GM18951 (cell line): ENCODE measurements around the gene PRKAA2.

Experiments
- POLR2A ChIP-seq: IDR thresholded peaks from 4 replicates; pipeline ENCODE4 v1.6.1; 2011; ENCODE audit warnings: mild to moderate bottlenecking; ENCODE audit not compliant: insufficient read length, insufficient read depth; ENCODE audit errors: extremely low read depth
- in situ Hi-C: fragments of 300-500 bp; cut with MboI; formaldehyde crosslinking; loops from one replicate; pipeline ENCODE4 v1.12.0; 2022; ENCODE audit warnings: low sequenced_read_pairs, mixed read lengths, inconsistent platforms; ENCODE audit not compliant: unreplicated experiment

Gene PRKAA2

DNA sequence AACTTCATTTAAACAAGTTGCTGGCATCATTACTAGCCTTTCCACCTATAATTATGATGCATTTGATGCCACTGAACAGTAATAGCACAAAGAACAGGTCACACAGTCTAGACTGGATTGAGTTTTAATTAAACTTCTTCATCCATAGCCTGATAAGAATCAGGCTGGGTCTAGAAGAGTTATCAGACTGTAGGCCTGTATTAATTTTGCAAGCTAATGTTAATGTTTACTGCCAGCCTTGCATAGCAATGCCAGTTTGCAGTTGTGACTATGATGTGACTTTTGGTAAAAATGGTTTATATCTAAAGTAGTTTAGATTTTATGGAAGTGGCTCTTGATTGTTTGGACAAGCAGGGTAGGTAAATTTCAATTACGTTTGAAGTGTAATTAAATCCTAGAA, 68.0 kb downstream of the PRKAA2 start:
- no peak for TF ChIP-seq POLR2A

DNA sequence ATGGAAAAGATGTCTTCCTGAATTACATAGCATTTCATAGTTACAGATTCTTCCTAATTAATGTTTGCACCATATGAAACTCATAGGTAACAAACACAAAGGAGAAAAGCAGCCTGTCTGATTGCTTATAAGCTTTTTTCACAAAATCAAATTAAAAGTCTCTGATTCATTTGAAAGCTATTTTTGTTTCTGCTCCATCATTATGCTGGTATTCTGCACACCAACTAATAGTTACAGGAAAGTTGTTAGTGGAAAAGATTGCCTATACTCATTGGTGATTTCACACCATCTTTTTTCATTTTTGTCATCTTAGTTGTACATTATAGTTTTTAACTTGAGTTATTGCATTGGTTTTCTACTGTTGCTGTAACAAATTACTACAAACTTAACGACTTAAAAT, 70.0 kb downstream of the PRKAA2 start:
- in situ Hi-C loops = loop anchor here (25.0 kb wide), 1 partner anchor 1428 kb away; no protein-coding TSS in a partner anchor
- no peak for TF ChIP-seq POLR2A

More for the DNA sequence above, 68.0 kb downstream of the PRKAA2 start:
- in situ Hi-C loops = loop anchor here (25.0 kb wide), 1 partner anchor 1426 kb away; no protein-coding TSS in a partner anchor

DNA sequence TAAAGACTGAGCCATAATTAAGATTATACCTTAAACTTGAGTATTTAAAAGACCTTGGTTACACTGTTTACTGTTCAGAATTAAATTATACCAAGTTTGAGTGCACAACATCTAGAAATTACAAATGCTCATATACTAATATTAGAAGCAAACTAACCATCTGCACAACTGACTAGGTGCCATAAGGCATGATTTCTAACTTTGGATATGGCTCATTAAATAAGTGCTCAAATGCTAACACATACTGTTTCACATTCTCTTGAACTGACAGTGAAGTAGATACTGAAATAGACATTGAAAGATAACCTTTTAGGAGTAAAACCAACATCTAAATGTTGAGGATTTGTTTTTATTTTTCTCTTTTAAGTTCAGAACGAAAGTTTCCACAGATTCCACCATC, 74.1 kb downstream of the PRKAA2 start:
- in situ Hi-C loops = loop anchor here (25.0 kb wide), 1 partner anchor 1432 kb away; no protein-coding TSS in a partner anchor
- no peak for TF ChIP-seq POLR2A

DNA sequence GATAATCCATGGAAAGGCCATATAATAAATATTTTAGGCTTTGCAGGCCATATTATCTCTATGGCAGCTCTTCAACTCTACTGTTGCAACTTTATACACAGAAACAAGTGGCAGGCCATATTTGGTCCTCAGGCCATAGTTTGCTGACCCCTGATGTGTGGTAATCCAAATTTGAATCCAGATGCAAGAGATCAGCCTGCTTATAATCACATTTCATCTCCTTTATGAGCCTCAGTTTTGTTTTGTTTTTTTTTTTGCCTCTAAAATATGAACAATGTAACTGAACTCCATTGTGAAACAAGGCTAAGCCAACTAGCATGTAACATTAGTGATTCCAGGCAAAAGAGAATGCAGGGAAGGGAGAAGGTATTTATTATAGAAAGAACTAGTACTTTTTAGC, 81.6 kb downstream of the PRKAA2 start:
- TF ChIP-seq POLR2A = no peak
- in situ Hi-C loops = no loop called here

DNA sequence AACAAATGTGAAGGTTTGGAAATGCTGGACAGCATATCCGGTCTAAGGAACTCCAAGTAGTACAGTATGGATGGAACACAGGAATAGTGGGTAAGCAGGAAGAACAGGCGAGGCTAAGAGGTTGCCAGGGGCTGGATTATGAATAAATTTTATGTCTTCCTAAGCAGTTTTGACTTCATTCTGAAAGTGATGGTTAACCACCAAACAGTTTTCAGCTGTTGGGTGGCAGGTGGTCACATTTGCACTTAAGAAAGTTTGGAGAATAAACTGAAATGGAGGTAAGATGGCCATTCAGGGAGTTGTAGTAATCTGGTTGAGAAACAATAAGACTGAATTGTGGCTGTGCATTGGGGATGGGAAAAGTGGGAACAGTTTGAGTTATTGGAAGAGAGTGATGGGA, 83.8 kb downstream of the PRKAA2 start:
- no peak for TF ChIP-seq POLR2A

DNA sequence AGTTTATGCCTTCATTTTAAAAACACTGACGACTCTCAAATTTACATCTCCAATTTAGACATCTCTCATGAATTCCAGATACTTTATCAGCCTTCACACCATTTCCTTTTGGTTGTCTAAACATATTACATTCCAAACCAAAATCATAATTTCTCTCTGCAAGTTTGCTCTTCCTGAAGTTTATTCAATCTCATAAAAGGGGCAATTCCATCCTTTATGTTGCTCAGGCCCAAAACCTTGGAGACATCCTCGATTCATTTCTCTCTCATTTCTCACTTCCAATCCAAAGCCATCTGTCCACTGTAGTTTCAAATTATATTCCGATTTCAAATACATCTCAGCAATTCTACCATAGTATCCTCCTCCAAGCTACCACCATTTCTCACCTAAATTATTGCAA, 100.1 kb downstream of the PRKAA2 start:
- TF ChIP-seq POLR2A = no peak
- in situ Hi-C loops = no loop called here

More for the DNA sequence above, 83.8 kb downstream of the PRKAA2 start:
- in situ Hi-C loops = no loop called here

DNA sequence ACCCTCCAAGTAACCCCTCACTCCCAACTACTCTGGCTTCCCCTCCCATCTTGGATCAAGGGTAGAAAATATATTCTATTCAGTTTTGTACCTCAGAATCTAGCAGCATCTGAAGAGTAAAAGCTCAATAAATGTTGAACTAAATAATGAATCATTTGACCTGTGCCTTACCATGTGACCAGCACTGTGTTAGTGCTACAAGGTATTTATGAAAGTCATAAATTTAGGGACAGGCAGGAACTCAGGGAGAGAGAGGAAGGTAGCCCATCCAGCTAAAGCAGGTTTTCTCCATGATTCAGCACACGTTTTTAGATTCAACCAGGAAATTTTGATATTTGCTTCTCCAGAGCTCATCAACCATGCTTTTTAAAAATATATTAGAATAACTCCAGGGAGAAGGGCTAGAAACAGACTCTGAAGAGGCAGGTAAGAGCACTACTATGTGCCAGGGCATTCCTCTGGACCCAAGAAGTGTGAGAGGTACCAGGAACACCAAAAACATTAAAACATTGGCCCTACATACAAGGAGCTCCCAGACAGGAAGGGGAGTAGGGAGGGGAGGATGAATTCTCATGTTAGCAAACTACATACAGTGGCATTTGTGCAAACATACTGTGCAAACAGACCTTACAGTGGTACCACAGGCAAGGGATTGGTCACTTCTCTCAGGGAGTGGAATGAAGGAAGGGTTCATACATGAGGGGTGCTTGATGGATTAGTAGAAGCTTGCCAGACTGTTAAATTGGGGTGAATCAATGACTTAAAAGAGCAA, 109.8 kb downstream of the PRKAA2 start:
- no peak for TF ChIP-seq POLR2A
- in situ Hi-C loops = no loop called here

DNA sequence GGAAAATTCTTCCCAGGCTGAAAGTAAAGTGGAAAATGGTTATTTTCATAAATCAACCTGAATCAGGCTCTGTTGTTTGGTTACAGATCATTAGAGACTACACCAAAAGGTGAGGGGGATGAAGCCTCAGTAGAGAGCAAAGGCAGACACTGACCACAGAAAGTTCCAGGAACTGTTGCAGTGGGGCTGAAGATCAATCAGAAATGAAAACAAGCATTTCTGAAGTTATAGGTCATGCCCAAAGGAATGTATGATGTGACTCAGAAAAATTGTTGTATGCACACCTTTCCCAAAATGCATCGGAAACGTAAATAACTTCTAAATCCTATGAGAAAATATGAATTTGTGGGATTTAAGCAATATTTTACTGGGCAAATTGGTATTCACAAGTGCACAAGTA, 110.8 kb downstream of the PRKAA2 start:
- in situ Hi-C loops = no loop called here

DNA sequence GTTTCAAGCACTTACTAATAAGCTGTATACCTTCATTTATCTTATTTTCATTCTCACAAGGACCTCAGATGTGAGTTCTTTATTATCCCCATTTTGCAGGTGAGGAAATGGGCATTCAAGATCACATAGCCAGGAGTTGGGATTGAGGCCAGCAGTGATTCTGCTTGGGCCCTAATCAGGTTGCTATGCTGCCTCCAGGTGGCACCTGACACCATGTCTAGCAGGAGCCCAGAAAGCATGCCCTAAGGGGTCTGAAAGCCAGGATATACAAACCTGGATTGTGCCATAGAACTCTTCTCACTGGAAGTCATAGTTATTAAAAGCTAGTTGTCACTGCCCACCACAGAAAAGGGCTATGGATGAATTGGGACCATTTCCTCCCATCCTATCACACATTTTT, 113.0 kb downstream of the PRKAA2 start:
- no peak for TF ChIP-seq POLR2A
- in situ Hi-C loops = no loop called here

More for the DNA sequence above, 110.8 kb downstream of the PRKAA2 start:
- no peak for TF ChIP-seq POLR2A

DNA sequence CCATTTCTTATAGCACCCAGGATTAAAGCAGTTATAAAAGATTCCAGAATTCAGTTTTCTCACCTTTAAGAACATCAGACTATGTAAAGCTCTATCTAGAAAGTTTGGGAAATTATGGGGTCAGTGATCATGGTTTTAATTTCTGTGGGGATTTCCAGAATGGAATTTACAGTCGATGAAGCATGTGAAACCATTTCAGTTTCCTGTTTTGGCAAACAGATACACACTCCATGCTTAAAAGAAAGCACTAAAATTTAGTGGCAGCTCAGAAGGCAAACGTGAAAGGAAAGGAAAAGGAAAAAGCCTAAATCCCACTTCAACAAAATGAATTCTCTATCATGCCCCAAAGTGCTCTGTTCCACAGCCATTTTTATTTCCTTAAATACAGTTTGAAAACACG, 113.7 kb downstream of the PRKAA2 start:
- in situ Hi-C loops = no loop called here
- TF ChIP-seq POLR2A = no peak
